Measurements from ENCODE around the gene OXGR1. TPM values are rescaled to one million over a fixed set of nuclear protein-coding genes. Genes with fewer than 3 reads are reported as not detected.

Gene OXGR1
- total and polyA plus RNA-seq, 2 donors (not counting 3 experiments of a cell fraction or from before 2014, with no cell fraction given): not detected

DNA sequence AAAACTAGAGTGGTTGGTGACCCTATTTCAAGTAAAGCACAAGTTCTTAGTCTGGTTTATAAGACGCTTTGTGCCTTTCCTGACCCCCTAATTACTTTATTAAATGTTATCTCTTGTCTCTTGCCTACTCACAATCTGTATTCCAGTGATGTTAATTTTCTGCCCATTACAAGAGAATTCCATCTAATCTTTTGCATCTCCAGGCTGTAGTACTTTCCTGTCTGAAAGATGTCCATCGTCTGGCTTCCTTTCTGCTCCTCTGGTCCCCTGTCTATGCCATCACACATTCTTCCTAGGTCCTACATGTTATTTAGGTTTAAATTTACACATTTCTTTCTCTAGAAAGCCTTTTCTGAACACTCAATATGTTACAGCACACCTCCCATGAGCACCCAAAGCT lies 25.9 kb upstream of the OXGR1 start:
- Histone ChIP-seq H3K4me3 (replicated peaks in 1 of 3; ENCODE audit: insufficient read depth in 1 of 3, low read depth in 1 of 3, low read length in 3 of 3) (no peak overlapping the region), H3K9me3 (replicated peaks; ENCODE audit: control insufficient read depth, insufficient read depth, low read length) (no peaks in the 10 kb centered on the region), H3K9me1 (replicated peaks; ENCODE audit: control insufficient read depth, extremely low read depth, insufficient read depth, low read length) (no peaks in the 10 kb centered on the region), H3K9ac (replicated peaks; ENCODE audit: extremely low read depth, insufficient read depth, low read length) (no peak overlapping the region), H3K27me3 (ENCODE audit: control insufficient read depth in 2 of 2, insufficient read depth in 2 of 2, low read length in 2 of 2) (peaks cover 5 to 7% of the 10 kb centered on the region in 2 experiments), H2AFZ (ENCODE audit: low read depth, low read length) (no peak overlapping the region), H3K4me2 (ENCODE audit: insufficient read depth, low read length) (no peak overlapping the region), H4K20me1 (replicated peaks; ENCODE audit: control insufficient read depth, extremely low read depth, insufficient read depth, low read length) (no peaks in the 10 kb centered on the region), H3K36me3 (ENCODE audit: control insufficient read depth in 2 of 2, extremely low read depth in 1 of 2, insufficient read depth in 2 of 2, low read length in 2 of 2) (no peaks in the 10 kb centered on the region), H3K27ac (ENCODE audit: insufficient read depth, low read depth, low read length) (no peak overlapping the region), H3K79me2 (ENCODE audit: control insufficient read depth, insufficient read depth, low read length) (no peaks in the 10 kb centered on the region), H3K4me1 (ENCODE audit: control insufficient read depth, extremely low read depth, insufficient read depth, low read length) (no peaks in the 10 kb centered on the region)
- FAIRE-seq (no peak), DNase-seq (ENCODE audit: low read depth, low spot score) (no peak)
- ChIA-PET CTCF (no interaction called here), POLR2A (no interaction called here)
- no TSS peak for BruUV-seq (replicated peaks)
- intact Hi-C loops (cut with micrococcal nuclease): no loop called here
- no peak for TF ChIP-seq POLR2A (IDR thresholded peaks at IDR 0.05; ENCODE audit: low read depth, low read length)
- TF ChIP-seq EZH2 (IDR thresholded peaks at IDR 0.05; ENCODE audit: borderline replicate concordance, low read depth, low read length, severe bottlenecking): no peak
- no peak for TF ChIP-seq POLR2AphosphoS5 (IDR thresholded peaks at IDR 0.05; ENCODE audit: insufficient read depth, low read depth, low read length)
- TF ChIP-seq FOS (IDR thresholded peaks at IDR 0.05; ENCODE audit: borderline replicate concordance, insufficient read depth, low read length): no peak
- TF ChIP-seq JUN (IDR thresholded peaks at IDR 0.05; ENCODE audit: borderline replicate concordance, insufficient read depth, insufficient read length, low read depth): no peak
- dilution Hi-C loops (cut with MboI; ENCODE audit: extremely low pct_ligation_motif_present, low sequenced_read_pairs): no loop called here

- no peaks in the 10 kb centered on the region for H3K36me3 ChIP-seq (ENCODE audit: control insufficient read depth in 2 of 2, extremely low read depth in 1 of 2, insufficient read depth in 2 of 2, low read length in 2 of 2)
- ChIA-PET CTCF (interaction anchor here (1.1 to 2.5 kb wide), 18 partner anchors 12 to 999 kb away, joined by 3 to 69 read pairs (median 4); partner anchors contain the start of gene MBNL2), POLR2A (no interaction called here)
- H3K4me3 ChIP-seq (replicated peaks in 1 of 3; ENCODE audit: insufficient read depth in 1 of 3, low read depth in 1 of 3, low read length in 3 of 3): no peak overlapping the region
- dilution Hi-C loops (cut with MboI; ENCODE audit: extremely low pct_ligation_motif_present, low sequenced_read_pairs) (no loop called here), intact Hi-C loops (cut with micrococcal nuclease) (no loop called here)
- peaks cover 9 to 10% of the 10 kb centered on the region in 2 experiments for H3K27me3 ChIP-seq (ENCODE audit: control insufficient read depth in 2 of 2, insufficient read depth in 2 of 2, low read length in 2 of 2)
- H3K4me1 ChIP-seq (ENCODE audit: control insufficient read depth, extremely low read depth, insufficient read depth, low read length): no peaks in the 10 kb centered on the region
- H2AFZ ChIP-seq (ENCODE audit: low read depth, low read length): no peak overlapping the region
- no peaks in the 10 kb centered on the region for H4K20me1 ChIP-seq (replicated peaks; ENCODE audit: control insufficient read depth, extremely low read depth, insufficient read depth, low read length)
- H3K4me2 ChIP-seq (ENCODE audit: insufficient read depth, low read length): no peak overlapping the region
- H3K9me3 ChIP-seq (replicated peaks; ENCODE audit: control insufficient read depth, insufficient read depth, low read length): no peaks in the 10 kb centered on the region
- H3K9ac ChIP-seq (replicated peaks; ENCODE audit: extremely low read depth, insufficient read depth, low read length): no peak overlapping the region
- no TSS peak for BruUV-seq (replicated peaks)
- H3K9me1 ChIP-seq (replicated peaks; ENCODE audit: control insufficient read depth, extremely low read depth, insufficient read depth, low read length): no peaks in the 10 kb centered on the region
- no peak overlapping the region for H3K27ac ChIP-seq (ENCODE audit: insufficient read depth, low read depth, low read length)
- DNase-seq (ENCODE audit: low read depth, low spot score) (no peak), FAIRE-seq (no peak)
- H3K79me2 ChIP-seq (ENCODE audit: control insufficient read depth, insufficient read depth, low read length): no peaks in the 10 kb centered on the region
- TF ChIP-seq, protein P1, sequence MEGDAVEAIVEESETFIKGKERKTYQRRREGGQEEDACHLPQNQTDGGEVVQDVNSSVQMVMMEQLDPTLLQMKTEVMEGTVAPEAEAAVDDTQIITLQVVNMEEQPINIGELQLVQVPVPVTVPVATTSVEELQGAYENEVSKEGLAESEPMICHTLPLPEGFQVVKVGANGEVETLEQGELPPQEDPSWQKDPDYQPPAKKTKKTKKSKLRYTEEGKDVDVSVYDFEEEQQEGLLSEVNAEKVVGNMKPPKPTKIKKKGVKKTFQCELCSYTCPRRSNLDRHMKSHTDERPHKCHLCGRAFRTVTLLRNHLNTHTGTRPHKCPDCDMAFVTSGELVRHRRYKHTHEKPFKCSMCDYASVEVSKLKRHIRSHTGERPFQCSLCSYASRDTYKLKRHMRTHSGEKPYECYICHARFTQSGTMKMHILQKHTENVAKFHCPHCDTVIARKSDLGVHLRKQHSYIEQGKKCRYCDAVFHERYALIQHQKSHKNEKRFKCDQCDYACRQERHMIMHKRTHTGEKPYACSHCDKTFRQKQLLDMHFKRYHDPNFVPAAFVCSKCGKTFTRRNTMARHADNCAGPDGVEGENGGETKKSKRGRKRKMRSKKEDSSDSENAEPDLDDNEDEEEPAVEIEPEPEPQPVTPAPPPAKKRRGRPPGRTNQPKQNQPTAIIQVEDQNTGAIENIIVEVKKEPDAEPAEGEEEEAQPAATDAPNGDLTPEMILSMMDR (IDR thresholded peaks at IDR 0.05; ENCODE audit: extremely low read depth in 1 of 2, insufficient read depth in 1 of 2, low read depth in 1 of 2, low read length in 2 of 2): no peak
- TF ChIP-seq POLR2A (IDR thresholded peaks at IDR 0.05; ENCODE audit: low read depth, low read length): no peak
- TF ChIP-seq JUN (IDR thresholded peaks at IDR 0.05; ENCODE audit: borderline replicate concordance, insufficient read depth, insufficient read length, low read depth): no peak
- no peak for TF ChIP-seq GATA2 (IDR thresholded peaks at IDR 0.05; ENCODE audit: insufficient read depth, insufficient read length, low read depth, low read length)
- no peak for TF ChIP-seq EZH2 (IDR thresholded peaks at IDR 0.05; ENCODE audit: borderline replicate concordance, low read depth, low read length, severe bottlenecking)
Observed at GRCh38 chr13:97019236-97019635, 25.0 kb upstream of the OXGR1 start.
